Measurements from ENCODE around the gene ARF5.

- no peak for TF ChIP-seq EZH2 (IDR thresholded peaks at IDR 0.05; ENCODE audit: insufficient read depth, poor library complexity, severe bottlenecking)
- TF ChIP-seq EZH2phosphoT487 (IDR thresholded peaks at IDR 0.05; ENCODE audit: insufficient read depth, low read depth): no peak
Measured at GRCh38 chr7:127588697-127589482, 679 bp downstream of the ARF5 start.
